Endothelial cell of umbilical vein (primary cell): ENCODE data around the gene RAB28. TPM values are rescaled to one million over a fixed set of nuclear protein-coding genes. Genes with fewer than 3 reads are reported as not detected.

Source experiments
- BruUV-seq: library from RNA; stranded (reverse); fragments of 400-500 nt; replicated peaks from 2 replicates; lab custom pipeline; 2021; lab: Mats Ljungman, UMichigan
- CTCF ChIA-PET: fragments of 300-600, 350-600 bp; sonication (Branson Sonifier 250); formaldehyde crosslinking; loops from one replicate; lab custom pipeline; 2021; ENCODE audit warnings: antibody characterized with exemption, inconsistent platforms; lab: Charles Lee
- POLR2A ChIA-PET: fragments of 300-600, 350-600 bp; sonication (Branson Sonifier 250); formaldehyde crosslinking; loops from one replicate; lab custom pipeline; 2021; ENCODE audit warnings: antibody characterized with exemption, inconsistent platforms; lab: Charles Lee
- DNase-seq: peaks from one replicate; pipeline ENCODE4 v3.0.0-alpha.2; 2011; ENCODE audit warnings: low read depth, low spot score
- FAIRE-seq: peaks from 2 replicates; lab custom pipeline; 2011; peaks lifted over from hg19 to GRCh38; lab: Jason Lieb, UNC
- H2AFZ ChIP-seq: 2 replicates; pipeline ENCODE4 v1.6.0; 2012; ENCODE audit warnings: low read depth, low read length, control low read depth, inconsistent platforms
- H3K27ac ChIP-seq: 2 replicates; pipeline ENCODE4 v1.5.1; 2011; ENCODE audit warnings: low read depth, mild to moderate bottlenecking, control low read depth, low read length, moderate library complexity; ENCODE audit not compliant: insufficient read depth
- H3K27me3 ChIP-seq, 2 experiments: 2 replicates each; pipeline versions ENCODE4 v1.6.0 to v1.6.1; 2011; ENCODE audit warnings: low read length in 2 of 2, mixed read lengths in 1 of 2; ENCODE audit not compliant: control insufficient read depth in 2 of 2, insufficient read depth in 2 of 2
- H3K36me3 ChIP-seq, 2 experiments: 2 replicates in 1 of 2; 3 replicates in 1 of 2; pipeline ENCODE4 v1.5.1; 2011; ENCODE audit warnings: low read length in 2 of 2, mild to moderate bottlenecking in 1 of 2, moderate library complexity in 1 of 2; ENCODE audit not compliant: control insufficient read depth in 2 of 2, insufficient read depth in 2 of 2; ENCODE audit errors: extremely low read depth in 1 of 2
- H3K4me1 ChIP-seq: 3 replicates; pipeline ENCODE4 v1.5.1; 2011; ENCODE audit warnings: mild to moderate bottlenecking, low read length; ENCODE audit not compliant: control insufficient read depth, insufficient read depth; ENCODE audit errors: extremely low read depth
- H3K4me2 ChIP-seq: 2 replicates; pipeline ENCODE4 v1.6.1; 2011; ENCODE audit warnings: low read length, control low read depth, mixed read lengths; ENCODE audit not compliant: insufficient read depth
- H3K4me3 ChIP-seq, 3 experiments: fragments of 200-600 bp in 1 of 3; sonication (generic), shearing (Covaris generic) in 1 of 3; replicated peaks in 1 of 3; 2 replicates each; pipeline ENCODE4 v1.5.1; 2011 to 2016; ENCODE audit warnings: control low read depth in 3 of 3, low read length in 3 of 3, mild to moderate bottlenecking in 2 of 3, inconsistent platforms in 1 of 3, low read depth in 1 of 3, moderate library complexity in 1 of 3; ENCODE audit not compliant: insufficient read depth in 1 of 3
- H3K79me2 ChIP-seq: 2 replicates; pipeline ENCODE4 v1.6.0; 2012; ENCODE audit warnings: low read length, inconsistent platforms; ENCODE audit not compliant: control insufficient read depth, insufficient read depth
- H3K9ac ChIP-seq: replicated peaks from 2 replicates; pipeline ENCODE3; 2011; ENCODE audit warnings: low read length, control low read depth; ENCODE audit not compliant: insufficient read depth; ENCODE audit errors: extremely low read depth
- H3K9me1 ChIP-seq: replicated peaks from 3 replicates; pipeline ENCODE4 v1.6.0; 2011; ENCODE audit warnings: mild to moderate bottlenecking, low read length; ENCODE audit not compliant: control insufficient read depth, insufficient read depth; ENCODE audit errors: extremely low read depth
- H3K9me3 ChIP-seq: replicated peaks from 2 replicates; pipeline ENCODE4 v1.5.1; 2012; ENCODE audit warnings: low read length, inconsistent platforms; ENCODE audit not compliant: control insufficient read depth, insufficient read depth
- H4K20me1 ChIP-seq: replicated peaks from 2 replicates; pipeline ENCODE3; 2011; ENCODE audit warnings: mild to moderate bottlenecking, low read length; ENCODE audit not compliant: control insufficient read depth, insufficient read depth; ENCODE audit errors: extremely low read depth
- CTCF ChIP-seq, 2 donors: IDR thresholded peaks; 1 replicate in 1 of 2; 2 replicates in 1 of 2; pipeline ENCODE4 v1.5.1; 2011; ENCODE audit warnings: low read length in 2 of 2, mild to moderate bottlenecking in 2 of 2, moderate library complexity in 2 of 2, control low read depth in 1 of 2, inconsistent platforms in 1 of 2, low read depth in 1 of 2; ENCODE audit not compliant: insufficient read depth in 1 of 2; ENCODE audit errors: extremely low read depth in 1 of 2
- EZH2 ChIP-seq: IDR thresholded peaks from 2 replicates; pipeline ENCODE4 v1.6.1; 2012; ENCODE audit warnings: borderline replicate concordance, low read depth, mild to moderate bottlenecking, moderate library complexity, low read length, inconsistent platforms; ENCODE audit not compliant: severe bottlenecking
- FOS ChIP-seq: IDR thresholded peaks from 2 replicates; pipeline ENCODE4 v1.6.1; 2011; ENCODE audit warnings: mild to moderate bottlenecking, low read length, moderate library complexity, borderline replicate concordance; ENCODE audit not compliant: insufficient read depth
- GATA2 ChIP-seq: IDR thresholded peaks from 2 replicates; pipeline ENCODE4 v1.7.0; 2011; ENCODE audit warnings: low read depth, mild to moderate bottlenecking, moderate library complexity, mixed read lengths, low read length; ENCODE audit not compliant: insufficient read length, insufficient read depth
- JUN ChIP-seq: IDR thresholded peaks from 2 replicates; pipeline ENCODE4 v1.6.1; 2011; ENCODE audit warnings: borderline replicate concordance, low read depth; ENCODE audit not compliant: insufficient read length, insufficient read depth
- MAX ChIP-seq: IDR thresholded peaks from 2 replicates; pipeline ENCODE4 v1.6.1; 2011; ENCODE audit not compliant: insufficient read depth, insufficient read length
- MYC ChIP-seq: IDR thresholded peaks from one replicate; pipeline ENCODE4 v1.6.1; 2011; ENCODE audit warnings: mild to moderate bottlenecking, low read depth, low read length
- POLR2A ChIP-seq: IDR thresholded peaks from 2 replicates; pipeline ENCODE4 v1.6.1; 2012; ENCODE audit warnings: low read depth, mild to moderate bottlenecking, control low read depth, low read length
- POLR2AphosphoS5 ChIP-seq: IDR thresholded peaks from 2 replicates; pipeline ENCODE4 v1.6.1; 2012; ENCODE audit warnings: low read depth, mild to moderate bottlenecking, control low read depth, low read length, moderate library complexity; ENCODE audit not compliant: insufficient read depth
- dilution Hi-C: fragments of 300-500 bp; cut with MboI; formaldehyde crosslinking; loops from one replicate; pipeline ENCODE4 v1.15.0; 2019; ENCODE audit warnings: low sequenced_read_pairs; ENCODE audit not compliant: extremely low pct_ligation_motif_present
- intact Hi-C: fragments of 100-400 bp; cut with micrococcal nuclease; formaldehyde crosslinking; loops from one replicate; pipeline ENCODE4 v1.10.0; 2022
- polyA plus RNA-seq, 4 experiments: library from polyadenylated mRNA; depleted of rRNA in 3 of 4; stranded (reverse) in 3 of 4; unstranded in 1 of 4; fragments of >200 nt; gene quantifications; 2 replicates each; pipeline versions ENCODE4 v1.2.1 to v1.2.3, GENCODE V29; 2011 to 2012; ENCODE audit warnings: missing spikeins in 1 of 4
- total RNA-seq: library from RNA; stranded (reverse); gene quantifications from 2 replicates; pipeline ENCODE4 v1.2.3, GENCODE V29; 2021

The RAB28 gene
- total and polyA plus RNA-seq, 2 donors (not counting 3 experiments of a cell fraction or from before 2014, with no cell fraction given), result 13.0 to 13.2 TPM

GRCh38 chr4:13378973-13379759 lies 105.0 kb downstream of the RAB28 start:
- intact Hi-C loops (no loop called here), dilution Hi-C loops (no loop called here)
- H4K20me1 ChIP-seq, result no peaks in the 10 kb centered on the region
- H3K27me3 ChIP-seq, result no peaks in the 10 kb centered on the region
- CTCF ChIA-PET, result interaction anchor here (0.7 kb wide), 1 partner anchor 509 kb away, joined by 3 read pairs; no protein-coding TSS in a partner anchor
- FAIRE-seq, result no peak
- no peak for DNase-seq
- H2AFZ ChIP-seq, result no peak overlapping the region
- H3K9ac ChIP-seq, result no peak overlapping the region
- no peaks in the 10 kb centered on the region for H3K79me2 ChIP-seq
- POLR2A ChIA-PET, result no interaction called here
- no peaks in the 10 kb centered on the region for H3K36me3 ChIP-seq
- no peak for TF ChIP-seq MAX
- no peak for TF ChIP-seq JUN
- TF ChIP-seq CTCF (IDR thresholded peaks at IDR 0.05; ENCODE audit: extremely low read depth in 1 of 2, insufficient read depth in 1 of 2, low read depth in 1 of 2, low read length in 2 of 2), result no peak
- no peak for TF ChIP-seq EZH2
- no peak for TF ChIP-seq FOS
- TF ChIP-seq MYC, result no peak
- no peak for TF ChIP-seq POLR2A
- no peak for TF ChIP-seq GATA2
- no peak for TF ChIP-seq POLR2AphosphoS5
- no TSS peak for BruUV-seq
- no peak overlapping the region for H3K4me3 ChIP-seq
- no peaks in the 10 kb centered on the region for H3K9me3 ChIP-seq
- no peak overlapping the region for H3K4me2 ChIP-seq
- no peaks in the 10 kb centered on the region for H3K4me1 ChIP-seq
- no peak overlapping the region for H3K27ac ChIP-seq
- H3K9me1 ChIP-seq, result no peaks in the 10 kb centered on the region
